K562 (cell line): ENCODE measurements around the gene IL11. TPM values are rescaled to one million over a fixed set of nuclear protein-coding genes. Genes with fewer than 3 reads are reported as not detected.
A peak's percentile ranks its signal among the peaks of the same experiment; 100 is the strongest.

Experiments used
- DACH1 ChIP-seq: fragments of 450-650 bp; IDR thresholded peaks from 2 replicates; pipeline ENCODE4 v1.6.1; 2018; ENCODE audit not compliant: partially characterized antibody
- SP2 ChIP-seq: IDR thresholded peaks from 2 replicates; pipeline ENCODE4 v1.6.1; 2011; ENCODE audit warnings: mild to moderate bottlenecking, low read depth, low read length, moderate library complexity; ENCODE audit not compliant: poor library complexity, severe bottlenecking; ENCODE audit errors: extremely low read depth
- TCF3 ChIP-seq: sonication (generic); formaldehyde crosslinking; IDR thresholded peaks from 2 replicates; pipeline ENCODE4 v1.4.0; 2020; ENCODE audit warnings: mild to moderate bottlenecking, missing genetic modification reagents
- ZNF263 ChIP-seq: sonication (generic); formaldehyde crosslinking; IDR thresholded peaks from 2 replicates; pipeline ENCODE4 v1.8.0; 2022; ENCODE audit warnings: mild to moderate bottlenecking, missing genetic modification reagents, borderline replicate concordance
- ZNF583 ChIP-seq: fragments of 250-450 bp; sonication (Bioruptor Pico); IDR thresholded peaks from 2 replicates; pipeline ENCODE4 v1.4.0; 2020
- polyA plus RNA-seq, 8 experiments: library from polyadenylated mRNA; depleted of rRNA in 4 of 8; stranded (reverse) in 5 of 8; unstranded in 3 of 8; fragments of >200 nt; fragmentation: Nextera tagmentation in 2 of 8; fragmentation: Illumina TruSeq in 1 of 8; extraction: Ambion mirVana in 2 of 8; extraction: Trizol in 1 of 8; gene quantifications; 2 replicates each; pipeline versions ENCODE4 v1.2.1 to v1.2.3, GENCODE V29; 2011 to 2014; ENCODE audit warnings: inconsistent platforms in 1 of 8, missing spikeins in 1 of 8
- total RNA-seq, 7 experiments: library from RNA; depleted of rRNA in 6 of 7; stranded (reverse); fragments of >200 nt in 6 of 7; fragmentation: Illumina TruSeq in 2 of 7; extraction: Trizol in 2 of 7; gene quantifications; 2 replicates each; pipeline versions ENCODE4 v1.2.1 to v1.2.3, GENCODE V29; 2011 to 2021; ENCODE audit warnings: low replicate concordance in 1 of 7
- TF ChIP-seq, protein P1 (sequence below), 2 experiments: fragments of 450-650 bp in 1 of 2; sonication (generic) in 1 of 2; formaldehyde crosslinking in 1 of 2; IDR thresholded peaks; 2 replicates each; pipeline versions ENCODE4 v1.7.1 to v1.9.0; 2016 to 2022; ENCODE audit warnings: inconsistent platforms in 1 of 2, mild to moderate bottlenecking in 1 of 2, missing genetic modification reagents in 1 of 2

Gene IL11
- total and polyA plus RNA-seq, 9 of the 15 experiments (the other 6 are each of a cell fraction or from before 2014, with no cell fraction given): 0.04 to 0.42 (median 0.06) TPM; not detected in 6

DNA sequence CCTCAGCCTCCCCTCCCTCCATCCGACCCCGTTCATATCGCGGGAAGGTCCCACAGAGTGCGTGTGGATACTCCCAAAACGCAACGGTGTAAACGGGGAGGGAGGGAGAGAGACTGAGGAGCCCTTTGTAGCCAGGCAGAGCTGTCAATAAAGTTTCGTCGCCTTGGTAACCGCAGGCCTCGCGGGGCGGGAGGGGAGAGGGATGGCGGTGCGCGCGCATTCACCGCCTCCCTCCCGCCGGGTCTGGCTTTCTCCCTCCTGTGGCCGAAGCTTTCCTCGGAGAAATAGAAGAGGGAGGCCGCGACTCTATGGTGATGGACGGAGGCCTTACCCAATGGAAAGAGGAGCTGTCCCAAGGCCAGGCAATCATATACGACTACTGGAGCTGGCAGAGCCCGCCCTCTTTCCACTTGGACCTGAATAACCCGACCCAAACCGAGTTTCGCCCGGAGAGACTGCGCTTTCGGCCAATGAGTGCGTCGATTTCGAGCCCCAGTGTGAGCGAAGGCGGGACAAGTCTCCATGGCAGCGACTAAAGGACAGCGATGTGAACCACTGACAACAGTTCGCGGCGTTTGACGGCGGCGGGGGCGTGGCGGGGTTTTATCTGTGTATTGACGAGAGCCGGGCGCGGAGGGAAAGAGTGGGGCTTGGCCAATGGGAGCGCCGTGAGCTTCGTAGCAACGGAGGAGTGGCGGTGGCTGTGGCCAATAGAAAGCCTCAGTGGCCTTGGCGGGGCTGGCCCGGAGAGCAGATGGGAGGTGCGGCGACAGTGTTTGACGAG is 31.0 kb downstream of the IL11 start, which contains the start of gene KMT5C (continued):
- TF ChIP-seq, protein P1, sequence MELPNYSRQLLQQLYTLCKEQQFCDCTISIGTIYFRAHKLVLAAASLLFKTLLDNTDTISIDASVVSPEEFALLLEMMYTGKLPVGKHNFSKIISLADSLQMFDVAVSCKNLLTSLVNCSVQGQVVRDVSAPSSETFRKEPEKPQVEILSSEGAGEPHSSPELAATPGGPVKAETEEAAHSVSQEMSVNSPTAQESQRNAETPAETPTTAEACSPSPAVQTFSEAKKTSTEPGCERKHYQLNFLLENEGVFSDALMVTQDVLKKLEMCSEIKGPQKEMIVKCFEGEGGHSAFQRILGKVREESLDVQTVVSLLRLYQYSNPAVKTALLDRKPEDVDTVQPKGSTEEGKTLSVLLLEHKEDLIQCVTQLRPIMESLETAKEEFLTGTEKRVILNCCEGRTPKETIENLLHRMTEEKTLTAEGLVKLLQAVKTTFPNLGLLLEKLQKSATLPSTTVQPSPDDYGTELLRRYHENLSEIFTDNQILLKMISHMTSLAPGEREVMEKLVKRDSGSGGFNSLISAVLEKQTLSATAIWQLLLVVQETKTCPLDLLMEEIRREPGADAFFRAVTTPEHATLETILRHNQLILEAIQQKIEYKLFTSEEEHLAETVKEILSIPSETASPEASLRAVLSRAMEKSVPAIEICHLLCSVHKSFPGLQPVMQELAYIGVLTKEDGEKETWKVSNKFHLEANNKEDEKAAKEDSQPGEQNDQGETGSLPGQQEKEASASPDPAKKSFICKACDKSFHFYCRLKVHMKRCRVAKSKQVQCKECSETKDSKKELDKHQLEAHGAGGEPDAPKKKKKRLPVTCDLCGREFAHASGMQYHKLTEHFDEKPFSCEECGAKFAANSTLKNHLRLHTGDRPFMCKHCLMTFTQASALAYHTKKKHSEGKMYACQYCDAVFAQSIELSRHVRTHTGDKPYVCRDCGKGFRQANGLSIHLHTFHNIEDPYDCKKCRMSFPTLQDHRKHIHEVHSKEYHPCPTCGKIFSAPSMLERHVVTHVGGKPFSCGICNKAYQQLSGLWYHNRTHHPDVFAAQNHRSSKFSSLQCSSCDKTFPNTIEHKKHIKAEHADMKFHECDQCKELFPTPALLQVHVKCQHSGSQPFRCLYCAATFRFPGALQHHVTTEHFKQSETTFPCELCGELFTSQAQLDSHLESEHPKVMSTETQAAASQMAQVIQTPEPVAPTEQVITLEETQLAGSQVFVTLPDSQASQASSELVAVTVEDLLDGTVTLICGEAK (IDR thresholded peaks at IDR 0.05): peak; percentile 99
- TF ChIP-seq, protein P1 (CRISPR knock-in tag; IDR thresholded peaks at IDR 0.05): peak; percentile 100
- TF ChIP-seq DACH1 (no peak), SP2 (peak; percentile 83), ZNF583 (CRISPR knock-in tag) (no peak), TCF3 (CRISPR knock-in tag) (no peak), ZNF263 (CRISPR knock-in tag) (no peak; the same call in 1 of the 2 replicates)
